HepG2 (cell line): ENCODE measurements around the gene DAD1. TPM values are rescaled to one million over a fixed set of nuclear protein-coding genes. Genes with fewer than 3 reads are reported as not detected.

ENCODE experiments used
- MAFG ChIP-seq: sonication (generic); formaldehyde crosslinking; IDR thresholded peaks from 2 replicates; pipeline ENCODE4 v1.5.1; 2020; ENCODE audit warnings: mild to moderate bottlenecking, missing genetic modification reagents
- NCOA1 ChIP-seq: sonication (generic); formaldehyde crosslinking; IDR thresholded peaks from 2 replicates; pipeline ENCODE4 v1.9.0; 2021; ENCODE audit warnings: missing genetic modification reagents
- NFIC ChIP-seq: IDR thresholded peaks from 2 replicates; pipeline ENCODE4 v1.6.1; 2012; ENCODE audit warnings: mild to moderate bottlenecking, low read length, inconsistent platforms
- NR2F1 ChIP-seq, 2 experiments: fragments of 450-650 bp in 1 of 2; formaldehyde crosslinking in 1 of 2; IDR thresholded peaks; 2 replicates each; pipeline versions ENCODE4 v1.5.0 to v1.6.1; 2016 to 2020; ENCODE audit warnings: mild to moderate bottlenecking in 1 of 2, missing compliant biosample characterization in 1 of 2, missing genetic modification reagents in 1 of 2, moderate library complexity in 1 of 2
- PPARG ChIP-seq: conservative IDR thresholded peaks from 2 replicates; pipeline ENCODE4 v1.6.1; 2016; ENCODE audit warnings: missing biosample characterization, missing genetic modification reagents
- RFXAP ChIP-seq: sonication (generic); formaldehyde crosslinking; IDR thresholded peaks from 2 replicates; pipeline ENCODE4 v1.4.0; 2020; ENCODE audit warnings: missing genetic modification reagents, borderline replicate concordance
- SKI ChIP-seq: fragments of 450-650 bp; IDR thresholded peaks from one replicate; pipeline ENCODE4 v1.6.1; 2018; ENCODE audit warnings: mild to moderate bottlenecking; ENCODE audit not compliant: partially characterized antibody
- YY1 ChIP-seq: IDR thresholded peaks from 2 replicates; pipeline ENCODE4 v1.6.1; 2011; ENCODE audit warnings: low read length, low read depth, moderate library complexity, mild to moderate bottlenecking; ENCODE audit not compliant: insufficient read depth, insufficient replicate concordance
- ZFP90 ChIP-seq: sonication (generic); formaldehyde crosslinking; IDR thresholded peaks from 2 replicates; pipeline ENCODE4 v1.8.0; 2022; ENCODE audit warnings: missing genetic modification reagents, mild to moderate bottlenecking, inconsistent platforms, borderline replicate concordance
- ZKSCAN5 ChIP-seq: sonication (generic); formaldehyde crosslinking; IDR thresholded peaks from 2 replicates; pipeline ENCODE4 v1.5.1; 2020; ENCODE audit warnings: mild to moderate bottlenecking, missing genetic modification reagents
- ZNF101 ChIP-seq: sonication (generic); formaldehyde crosslinking; IDR thresholded peaks from 2 replicates; pipeline ENCODE4 v1.4.0; 2020; ENCODE audit warnings: mild to moderate bottlenecking, low read depth, missing genetic modification reagents, borderline replicate concordance
- ZNF263 ChIP-seq: sonication (generic); formaldehyde crosslinking; IDR thresholded peaks from 2 replicates; pipeline ENCODE4 v1.4.0; 2020; ENCODE audit warnings: missing genetic modification reagents
- ZNF331 ChIP-seq: sonication (generic); formaldehyde crosslinking; IDR thresholded peaks from 2 replicates; pipeline ENCODE4 v1.4.0; 2020; ENCODE audit warnings: missing genetic modification reagents
- ZNF550 ChIP-seq: sonication (generic); formaldehyde crosslinking; IDR thresholded peaks from 2 replicates; pipeline ENCODE4 v1.4.0; 2020; ENCODE audit warnings: mild to moderate bottlenecking, missing genetic modification reagents, borderline replicate concordance
- ZNF557 ChIP-seq: sonication (generic); formaldehyde crosslinking; IDR thresholded peaks from 2 replicates; pipeline ENCODE4 v1.4.0; 2020; ENCODE audit warnings: missing genetic modification reagents
- polyA plus RNA-seq, 8 experiments: library from polyadenylated mRNA; depleted of rRNA in 3 of 8; stranded (reverse) in 7 of 8; unstranded in 1 of 8; fragments of >200 nt; fragmentation: Illumina TruSeq in 4 of 8; extraction: Trizol in 4 of 8; gene quantifications; 2 replicates each; pipeline versions ENCODE4 v1.2.1 to v1.2.3, GENCODE V29; 2011 to 2016; ENCODE audit warnings: low read depth in 4 of 8, missing spikeins in 1 of 8, mixed read lengths in 1 of 8; ENCODE audit not compliant: insufficient read depth in 1 of 8
- total RNA-seq, 5 experiments: library from RNA; depleted of rRNA; stranded (reverse); fragments of >200 nt; fragmentation: Illumina TruSeq; extraction: Trizol; gene quantifications; 2 replicates each; pipeline ENCODE4 v1.2.3, GENCODE V29; 2016; ENCODE audit warnings: low read depth in 1 of 5
- TF ChIP-seq, protein P1 (sequence below): sonication (generic); formaldehyde crosslinking; IDR thresholded peaks from 2 replicates; pipeline ENCODE4 v1.4.0; 2020; ENCODE audit warnings: mild to moderate bottlenecking, missing genetic modification reagents
- TF ChIP-seq, protein P2 (sequence below): sonication (generic); formaldehyde crosslinking; IDR thresholded peaks from 2 replicates; pipeline ENCODE4 v1.9.0; 2021; ENCODE audit warnings: missing genetic modification reagents, mild to moderate bottlenecking, borderline replicate concordance
- TF ChIP-seq, protein P3 (sequence below): sonication (generic); formaldehyde crosslinking; IDR thresholded peaks from 2 replicates; pipeline ENCODE4 v1.8.0; 2022; ENCODE audit warnings: missing genetic modification reagents, mild to moderate bottlenecking, inconsistent platforms, borderline replicate concordance
- TF ChIP-seq, protein P4 (sequence below): sonication (generic); formaldehyde crosslinking; IDR thresholded peaks from 2 replicates; pipeline ENCODE4 v1.5.1; 2020; ENCODE audit warnings: mild to moderate bottlenecking, missing genetic modification reagents, borderline replicate concordance

DAD1 gene
- total and polyA plus RNA-seq, 2 of the 13 experiments (the other 11 are each of a cell fraction or from before 2014, with no cell fraction given): 558 to 626 TPM

DNA sequence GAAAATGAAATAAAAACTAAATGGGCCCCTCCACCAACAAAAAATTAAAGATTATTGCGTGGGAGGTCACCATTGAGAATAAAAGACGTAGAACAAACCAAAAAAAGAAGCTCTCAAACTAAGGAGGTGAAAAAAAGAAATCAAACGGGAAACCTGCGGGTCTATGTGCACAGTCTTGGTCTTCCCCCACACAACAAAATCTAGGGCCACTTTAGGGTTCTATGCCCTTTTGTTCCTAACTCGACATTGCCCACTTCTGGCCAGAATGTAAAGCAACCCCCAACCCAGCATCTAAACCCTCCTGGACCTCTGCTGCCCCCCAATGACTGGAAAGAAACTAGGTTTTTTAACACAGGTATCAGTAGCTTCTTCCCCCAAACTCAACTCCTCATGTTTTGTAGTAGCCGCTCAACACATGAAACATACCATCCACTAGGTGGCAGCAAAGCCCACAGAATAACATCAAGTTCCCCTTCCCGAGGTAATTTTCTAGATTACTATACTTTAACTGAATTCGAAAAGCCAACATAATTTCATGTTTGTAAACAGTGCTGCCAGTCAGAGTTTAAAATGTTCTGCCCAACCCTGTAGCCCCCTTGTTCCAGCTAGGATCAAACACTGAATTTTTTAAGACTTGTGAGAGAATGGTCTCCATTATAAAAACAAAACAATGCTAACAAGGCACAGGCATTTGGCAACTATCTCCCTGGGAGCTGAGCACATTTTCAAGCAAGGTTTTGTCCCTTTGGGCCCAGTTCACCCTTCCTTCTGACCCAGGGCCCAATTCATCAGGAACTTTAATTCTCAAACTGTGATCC lies 18.7 kb downstream of the DAD1 start (continued):
- peak; percentile 55; the same call in 1 of the 2 replicates for TF ChIP-seq ZKSCAN5
- no peak for TF ChIP-seq YY1
- TF ChIP-seq, protein P1, sequence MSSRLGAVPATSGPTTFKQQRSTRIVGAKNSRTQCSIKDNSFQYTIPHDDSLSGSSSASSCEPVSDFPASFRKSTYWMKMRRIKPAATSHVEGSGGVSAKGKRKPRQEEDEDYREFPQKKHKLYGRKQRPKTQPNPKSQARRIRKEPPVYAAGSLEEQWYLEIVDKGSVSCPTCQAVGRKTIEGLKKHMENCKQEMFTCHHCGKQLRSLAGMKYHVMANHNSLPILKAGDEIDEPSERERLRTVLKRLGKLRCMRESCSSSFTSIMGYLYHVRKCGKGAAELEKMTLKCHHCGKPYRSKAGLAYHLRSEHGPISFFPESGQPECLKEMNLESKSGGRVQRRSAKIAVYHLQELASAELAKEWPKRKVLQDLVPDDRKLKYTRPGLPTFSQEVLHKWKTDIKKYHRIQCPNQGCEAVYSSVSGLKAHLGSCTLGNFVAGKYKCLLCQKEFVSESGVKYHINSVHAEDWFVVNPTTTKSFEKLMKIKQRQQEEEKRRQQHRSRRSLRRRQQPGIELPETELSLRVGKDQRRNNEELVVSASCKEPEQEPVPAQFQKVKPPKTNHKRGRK (CRISPR knock-in tag): no peak
- TF ChIP-seq PPARG (CRISPR knock-in tag): peak; percentile 46; the same call in 1 of the 2 replicates
- no peak for TF ChIP-seq ZNF263 (CRISPR knock-in tag)
- no peak for TF ChIP-seq NCOA1 (CRISPR knock-in tag)
- TF ChIP-seq, protein P2, sequence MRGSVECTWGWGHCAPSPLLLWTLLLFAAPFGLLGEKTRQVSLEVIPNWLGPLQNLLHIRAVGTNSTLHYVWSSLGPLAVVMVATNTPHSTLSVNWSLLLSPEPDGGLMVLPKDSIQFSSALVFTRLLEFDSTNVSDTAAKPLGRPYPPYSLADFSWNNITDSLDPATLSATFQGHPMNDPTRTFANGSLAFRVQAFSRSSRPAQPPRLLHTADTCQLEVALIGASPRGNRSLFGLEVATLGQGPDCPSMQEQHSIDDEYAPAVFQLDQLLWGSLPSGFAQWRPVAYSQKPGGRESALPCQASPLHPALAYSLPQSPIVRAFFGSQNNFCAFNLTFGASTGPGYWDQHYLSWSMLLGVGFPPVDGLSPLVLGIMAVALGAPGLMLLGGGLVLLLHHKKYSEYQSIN (CRISPR knock-in tag): no peak
- no peak for TF ChIP-seq NR2F1 (CRISPR knock-in tag; IDR thresholded peaks at IDR 0.05)
- TF ChIP-seq, protein P3, sequence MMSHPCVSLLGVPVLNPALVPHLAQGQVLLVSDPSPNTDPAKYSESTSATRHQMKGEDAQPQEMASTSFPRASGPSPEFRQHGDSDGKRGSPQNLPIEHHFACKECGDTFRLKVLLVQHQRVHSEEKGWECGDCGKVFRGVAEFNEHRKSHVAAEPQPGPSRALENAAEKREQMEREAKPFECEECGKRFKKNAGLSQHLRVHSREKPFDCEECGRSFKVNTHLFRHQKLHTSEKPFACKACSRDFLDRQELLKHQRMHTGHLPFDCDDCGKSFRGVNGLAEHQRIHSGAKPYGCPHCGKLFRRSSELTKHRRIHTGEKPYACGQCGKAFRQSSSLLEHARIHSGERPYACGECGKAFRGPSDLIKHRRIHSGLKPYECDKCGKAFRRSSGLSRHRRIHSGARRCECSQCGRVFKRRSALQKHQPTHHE (CRISPR knock-in tag): peak; percentile 35; the same call in 1 of the 2 replicates
- no peak for TF ChIP-seq ZNF101
- no peak for TF ChIP-seq ZNF557
- no peak for TF ChIP-seq RFXAP (CRISPR knock-in tag)
- TF ChIP-seq ZNF331 (CRISPR knock-in tag): peak; percentile 42; the same call in 1 of the 2 replicates
- TF ChIP-seq SKI: no peak
- no peak for TF ChIP-seq NFIC
- TF ChIP-seq ZFP90 (CRISPR knock-in tag): peak; percentile 50; the same call in 1 of the 2 replicates
- no peak for TF ChIP-seq ZNF550 (CRISPR knock-in tag)
- TF ChIP-seq MAFG (CRISPR knock-in tag): no peak
- TF ChIP-seq, protein P4, sequence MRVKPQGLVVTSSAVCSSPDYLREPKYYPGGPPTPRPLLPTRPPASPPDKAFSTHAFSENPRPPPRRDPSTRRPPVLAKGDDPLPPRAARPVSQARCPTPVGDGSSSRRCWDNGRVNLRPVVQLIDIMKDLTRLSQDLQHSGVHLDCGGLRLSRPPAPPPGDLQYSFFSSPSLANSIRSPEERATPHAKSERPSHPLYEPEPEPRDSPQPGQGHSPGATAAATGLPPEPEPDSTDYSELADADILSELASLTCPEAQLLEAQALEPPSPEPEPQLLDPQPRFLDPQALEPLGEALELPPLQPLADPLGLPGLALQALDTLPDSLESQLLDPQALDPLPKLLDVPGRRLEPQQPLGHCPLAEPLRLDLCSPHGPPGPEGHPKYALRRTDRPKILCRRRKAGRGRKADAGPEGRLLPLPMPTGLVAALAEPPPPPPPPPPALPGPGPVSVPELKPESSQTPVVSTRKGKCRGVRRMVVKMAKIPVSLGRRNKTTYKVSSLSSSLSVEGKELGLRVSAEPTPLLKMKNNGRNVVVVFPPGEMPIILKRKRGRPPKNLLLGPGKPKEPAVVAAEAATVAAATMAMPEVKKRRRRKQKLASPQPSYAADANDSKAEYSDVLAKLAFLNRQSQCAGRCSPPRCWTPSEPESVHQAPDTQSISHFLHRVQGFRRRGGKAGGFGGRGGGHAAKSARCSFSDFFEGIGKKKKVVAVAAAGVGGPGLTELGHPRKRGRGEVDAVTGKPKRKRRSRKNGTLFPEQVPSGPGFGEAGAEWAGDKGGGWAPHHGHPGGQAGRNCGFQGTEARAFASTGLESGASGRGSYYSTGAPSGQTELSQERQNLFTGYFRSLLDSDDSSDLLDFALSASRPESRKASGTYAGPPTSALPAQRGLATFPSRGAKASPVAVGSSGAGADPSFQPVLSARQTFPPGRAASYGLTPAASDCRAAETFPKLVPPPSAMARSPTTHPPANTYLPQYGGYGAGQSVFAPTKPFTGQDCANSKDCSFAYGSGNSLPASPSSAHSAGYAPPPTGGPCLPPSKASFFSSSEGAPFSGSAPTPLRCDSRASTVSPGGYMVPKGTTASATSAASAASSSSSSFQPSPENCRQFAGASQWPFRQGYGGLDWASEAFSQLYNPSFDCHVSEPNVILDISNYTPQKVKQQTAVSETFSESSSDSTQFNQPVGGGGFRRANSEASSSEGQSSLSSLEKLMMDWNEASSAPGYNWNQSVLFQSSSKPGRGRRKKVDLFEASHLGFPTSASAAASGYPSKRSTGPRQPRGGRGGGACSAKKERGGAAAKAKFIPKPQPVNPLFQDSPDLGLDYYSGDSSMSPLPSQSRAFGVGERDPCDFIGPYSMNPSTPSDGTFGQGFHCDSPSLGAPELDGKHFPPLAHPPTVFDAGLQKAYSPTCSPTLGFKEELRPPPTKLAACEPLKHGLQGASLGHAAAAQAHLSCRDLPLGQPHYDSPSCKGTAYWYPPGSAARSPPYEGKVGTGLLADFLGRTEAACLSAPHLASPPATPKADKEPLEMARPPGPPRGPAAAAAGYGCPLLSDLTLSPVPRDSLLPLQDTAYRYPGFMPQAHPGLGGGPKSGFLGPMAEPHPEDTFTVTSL (CRISPR knock-in tag): no peak
